ENCODE results near the gene ALDH1L2.

DNA sequence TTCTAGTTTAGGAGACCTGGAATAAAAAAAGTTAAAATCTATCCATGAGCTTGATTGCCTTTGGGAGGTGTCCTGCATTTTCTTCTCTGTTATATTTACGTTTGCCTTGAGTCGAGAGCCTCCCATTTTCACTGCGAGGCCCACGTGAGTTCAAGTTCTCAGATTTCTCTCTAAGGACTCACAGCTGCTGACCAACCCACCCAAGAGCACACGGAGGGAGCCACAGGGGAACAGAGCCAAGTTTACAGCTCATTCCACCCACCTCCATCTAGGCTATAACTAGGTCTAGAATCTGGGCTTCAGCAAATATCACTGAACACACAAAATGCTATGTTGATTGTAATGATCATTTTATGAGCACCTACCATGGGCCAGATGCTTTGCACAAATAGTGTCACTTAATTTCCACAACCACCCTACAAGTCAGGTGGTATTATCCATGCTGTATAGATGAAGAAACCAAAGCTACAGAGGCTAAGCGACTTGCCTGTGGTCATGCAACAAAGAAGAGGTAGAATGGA is 16.7 kb downstream of the ALDH1L2 start:
- TF ChIP-seq EZH2 (IDR thresholded peaks at IDR 0.05; ENCODE audit: low read length, unreplicated experiment) = no peak
- TF ChIP-seq, protein P1, sequence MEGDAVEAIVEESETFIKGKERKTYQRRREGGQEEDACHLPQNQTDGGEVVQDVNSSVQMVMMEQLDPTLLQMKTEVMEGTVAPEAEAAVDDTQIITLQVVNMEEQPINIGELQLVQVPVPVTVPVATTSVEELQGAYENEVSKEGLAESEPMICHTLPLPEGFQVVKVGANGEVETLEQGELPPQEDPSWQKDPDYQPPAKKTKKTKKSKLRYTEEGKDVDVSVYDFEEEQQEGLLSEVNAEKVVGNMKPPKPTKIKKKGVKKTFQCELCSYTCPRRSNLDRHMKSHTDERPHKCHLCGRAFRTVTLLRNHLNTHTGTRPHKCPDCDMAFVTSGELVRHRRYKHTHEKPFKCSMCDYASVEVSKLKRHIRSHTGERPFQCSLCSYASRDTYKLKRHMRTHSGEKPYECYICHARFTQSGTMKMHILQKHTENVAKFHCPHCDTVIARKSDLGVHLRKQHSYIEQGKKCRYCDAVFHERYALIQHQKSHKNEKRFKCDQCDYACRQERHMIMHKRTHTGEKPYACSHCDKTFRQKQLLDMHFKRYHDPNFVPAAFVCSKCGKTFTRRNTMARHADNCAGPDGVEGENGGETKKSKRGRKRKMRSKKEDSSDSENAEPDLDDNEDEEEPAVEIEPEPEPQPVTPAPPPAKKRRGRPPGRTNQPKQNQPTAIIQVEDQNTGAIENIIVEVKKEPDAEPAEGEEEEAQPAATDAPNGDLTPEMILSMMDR (conservative IDR thresholded peaks at IDR 0.05; ENCODE audit: low read depth, low read length) = no peak
